ENCODE measurements around the gene IRAK4.

The IRAK4 gene

GRCh38 chr12:43795716-43796280 lies 37.0 kb downstream of the IRAK4 start:
- Histone ChIP-seq H3K4me1 (ENCODE audit: insufficient read depth, low read length) (no peaks in the 10 kb centered on the region), H3K4me3 (ENCODE audit: low read length) (no peak overlapping the region), H3K9me3 (ENCODE audit: low read length) (no peaks in the 10 kb centered on the region), H2AFZ (ENCODE audit: low read depth, low read length) (no peak overlapping the region), H3K36me3 (ENCODE audit: insufficient read depth, low read length) (peaks cover 46% of the 10 kb centered on the region), H3K27me3 (ENCODE audit: insufficient read depth, low read length) (no peaks in the 10 kb centered on the region)

GRCh38 chr12:43797561-43798217 lies 38.9 kb downstream of the IRAK4 start:
- Histone ChIP-seq H3K9me3 (ENCODE audit: low read length) (no peaks in the 10 kb centered on the region), H3K4me3 (ENCODE audit: low read length) (no peak overlapping the region), H3K36me3 (ENCODE audit: insufficient read depth, low read length) (peaks cover 59% of the 10 kb centered on the region)

GRCh38 chr12:43805149-43805859 lies 46.6 kb downstream of the IRAK4 start:
- Histone ChIP-seq H3K4me3 (ENCODE audit: low read length) (peak overlapping the region; percentile 86), H3K36me3 (ENCODE audit: insufficient read depth, low read length) (peaks cover 28% of the 10 kb centered on the region), H3K4me1 (ENCODE audit: insufficient read depth, low read length) (peaks cover 31% of the 10 kb centered on the region), H3K9me3 (ENCODE audit: low read length) (no peaks in the 10 kb centered on the region), H3K27me3 (ENCODE audit: insufficient read depth, low read length) (no peaks in the 10 kb centered on the region), H2AFZ (ENCODE audit: low read depth, low read length) (peak overlapping the region; percentile 93)

More at GRCh38 chr12:43797561-43798217, 38.9 kb downstream of the IRAK4 start:
- Histone ChIP-seq H3K27me3 (ENCODE audit: insufficient read depth, low read length) (no peaks in the 10 kb centered on the region), H3K4me1 (ENCODE audit: insufficient read depth, low read length) (no peaks in the 10 kb centered on the region), H2AFZ (ENCODE audit: low read depth, low read length) (no peak overlapping the region)

GRCh38 chr12:43805860-43806736 lies 47.3 kb downstream of the IRAK4 start, which contains the start of gene TWF1:
Gene TWF1, minus strand, starts transcription at chr12:43806317. Its CDS starts 72 bp downstream, at chr12:43806245.
- Histone ChIP-seq H3K9me3 (ENCODE audit: low read length) (no peaks in the 10 kb centered on the region), H3K27me3 (ENCODE audit: insufficient read depth, low read length) (no peaks in the 10 kb centered on the region), H3K36me3 (ENCODE audit: insufficient read depth, low read length) (peaks cover 20% of the 10 kb centered on the region), H3K4me3 (ENCODE audit: low read length) (peak within 1 kb of the TSS; percentile 86), H2AFZ (ENCODE audit: low read depth, low read length) (peak within 1 kb of the TSS; percentile 93), H3K4me1 (ENCODE audit: insufficient read depth, low read length) (peaks cover 31% of the 10 kb centered on the region)

- Histone ChIP-seq H3K4me3 (ENCODE audit: low read length) (peak overlapping the region; percentile 86), H3K4me1 (ENCODE audit: insufficient read depth, low read length) (peaks cover 31% of the 10 kb centered on the region), H3K9me3 (ENCODE audit: low read length) (no peaks in the 10 kb centered on the region), H3K36me3 (ENCODE audit: insufficient read depth, low read length) (peaks cover 14% of the 10 kb centered on the region), H2AFZ (ENCODE audit: low read depth, low read length) (peak overlapping the region; percentile 93), H3K27me3 (ENCODE audit: insufficient read depth, low read length) (no peaks in the 10 kb centered on the region)
These were observed 48.0 kb downstream of the IRAK4 start for GRCh38 chr12:43806737-43807072.

- Histone ChIP-seq H3K9me3 (ENCODE audit: low read length) (no peaks in the 10 kb centered on the region), H3K4me1 (ENCODE audit: insufficient read depth, low read length) (peaks cover 35% of the 10 kb centered on the region), H2AFZ (ENCODE audit: low read depth, low read length) (peak overlapping the region; percentile 93), H3K36me3 (ENCODE audit: insufficient read depth, low read length) (peaks cover 10% of the 10 kb centered on the region), H3K4me3 (ENCODE audit: low read length) (peak overlapping the region; percentile 86), H3K27me3 (ENCODE audit: insufficient read depth, low read length) (no peaks in the 10 kb centered on the region)
These were observed 48.6 kb downstream of the IRAK4 start for GRCh38 chr12:43807386-43807785.

- Histone ChIP-seq H3K27me3 (ENCODE audit: insufficient read depth, low read length) (no peaks in the 10 kb centered on the region), H3K9me3 (ENCODE audit: low read length) (no peaks in the 10 kb centered on the region), H3K4me3 (ENCODE audit: low read length) (no peak overlapping the region), H3K4me1 (ENCODE audit: insufficient read depth, low read length) (peaks cover 10% of the 10 kb centered on the region), H3K36me3 (ENCODE audit: insufficient read depth, low read length) (no peaks in the 10 kb centered on the region), H2AFZ (ENCODE audit: low read depth, low read length) (no peak overlapping the region)
These were observed 53.3 kb downstream of the IRAK4 start for GRCh38 chr12:43812057-43812456.

- Histone ChIP-seq H3K4me3 (ENCODE audit: low read length) (no peak overlapping the region), H3K9me3 (ENCODE audit: low read length) (no peaks in the 10 kb centered on the region), H2AFZ (ENCODE audit: low read depth, low read length) (no peak overlapping the region), H3K27me3 (ENCODE audit: insufficient read depth, low read length) (peaks cover 2% of the 10 kb centered on the region), H3K4me1 (ENCODE audit: insufficient read depth, low read length) (peaks cover 4% of the 10 kb centered on the region), H3K36me3 (ENCODE audit: insufficient read depth, low read length) (no peaks in the 10 kb centered on the region)
These were observed 54.2 kb downstream of the IRAK4 start for GRCh38 chr12:43812926-43813325.

- Histone ChIP-seq H2AFZ (ENCODE audit: low read depth, low read length) (no peak overlapping the region), H3K4me3 (ENCODE audit: low read length) (no peak overlapping the region), H3K4me1 (ENCODE audit: insufficient read depth, low read length) (peaks cover 4% of the 10 kb centered on the region), H3K27me3 (ENCODE audit: insufficient read depth, low read length) (peaks cover 2% of the 10 kb centered on the region), H3K36me3 (ENCODE audit: insufficient read depth, low read length) (no peaks in the 10 kb centered on the region), H3K9me3 (ENCODE audit: low read length) (no peaks in the 10 kb centered on the region)
These were observed 56.7 kb downstream of the IRAK4 start for GRCh38 chr12:43815416-43815815.

- peaks cover 2% of the 10 kb centered on the region for H3K27me3 ChIP-seq (ENCODE audit: insufficient read depth, low read length)
These were observed 57.4 kb downstream of the IRAK4 start for GRCh38 chr12:43816168-43816567.

GRCh38 chr12:43824207-43824775 lies 65.5 kb downstream of the IRAK4 start:
- Histone ChIP-seq H2AFZ (ENCODE audit: low read depth, low read length) (no peak overlapping the region), H3K27me3 (ENCODE audit: insufficient read depth, low read length) (peaks cover 2% of the 10 kb centered on the region), H3K4me3 (ENCODE audit: low read length) (no peak overlapping the region), H3K4me1 (ENCODE audit: insufficient read depth, low read length) (no peaks in the 10 kb centered on the region), H3K9me3 (ENCODE audit: low read length) (no peaks in the 10 kb centered on the region), H3K36me3 (ENCODE audit: insufficient read depth, low read length) (no peaks in the 10 kb centered on the region)

More at GRCh38 chr12:43816168-43816567, 57.4 kb downstream of the IRAK4 start:
- Histone ChIP-seq H3K9me3 (ENCODE audit: low read length) (no peaks in the 10 kb centered on the region), H3K36me3 (ENCODE audit: insufficient read depth, low read length) (no peaks in the 10 kb centered on the region), H3K4me1 (ENCODE audit: insufficient read depth, low read length) (peaks cover 4% of the 10 kb centered on the region), H2AFZ (ENCODE audit: low read depth, low read length) (no peak overlapping the region), H3K4me3 (ENCODE audit: low read length) (no peak overlapping the region)

- H3K4me3 ChIP-seq (ENCODE audit: low read length), result no peak overlapping the region
- no peak overlapping the region for H2AFZ ChIP-seq (ENCODE audit: low read depth, low read length)
- no peaks in the 10 kb centered on the region for H3K9me3 ChIP-seq (ENCODE audit: low read length)
- H3K4me1 ChIP-seq (ENCODE audit: insufficient read depth, low read length), result no peaks in the 10 kb centered on the region
- H3K36me3 ChIP-seq (ENCODE audit: insufficient read depth, low read length), result no peaks in the 10 kb centered on the region
- peaks cover 2% of the 10 kb centered on the region for H3K27me3 ChIP-seq (ENCODE audit: insufficient read depth, low read length)
These were observed 67.9 kb downstream of the IRAK4 start for GRCh38 chr12:43826681-43827080.
